Measurements from ENCODE around the gene COL27A1.
"Not testable (repeated sequence)": the region's sequence is repeated elsewhere in the genome, so short reads cannot be mapped to it uniquely, and the experiment has no call there.

The COL27A1 gene

DNA sequence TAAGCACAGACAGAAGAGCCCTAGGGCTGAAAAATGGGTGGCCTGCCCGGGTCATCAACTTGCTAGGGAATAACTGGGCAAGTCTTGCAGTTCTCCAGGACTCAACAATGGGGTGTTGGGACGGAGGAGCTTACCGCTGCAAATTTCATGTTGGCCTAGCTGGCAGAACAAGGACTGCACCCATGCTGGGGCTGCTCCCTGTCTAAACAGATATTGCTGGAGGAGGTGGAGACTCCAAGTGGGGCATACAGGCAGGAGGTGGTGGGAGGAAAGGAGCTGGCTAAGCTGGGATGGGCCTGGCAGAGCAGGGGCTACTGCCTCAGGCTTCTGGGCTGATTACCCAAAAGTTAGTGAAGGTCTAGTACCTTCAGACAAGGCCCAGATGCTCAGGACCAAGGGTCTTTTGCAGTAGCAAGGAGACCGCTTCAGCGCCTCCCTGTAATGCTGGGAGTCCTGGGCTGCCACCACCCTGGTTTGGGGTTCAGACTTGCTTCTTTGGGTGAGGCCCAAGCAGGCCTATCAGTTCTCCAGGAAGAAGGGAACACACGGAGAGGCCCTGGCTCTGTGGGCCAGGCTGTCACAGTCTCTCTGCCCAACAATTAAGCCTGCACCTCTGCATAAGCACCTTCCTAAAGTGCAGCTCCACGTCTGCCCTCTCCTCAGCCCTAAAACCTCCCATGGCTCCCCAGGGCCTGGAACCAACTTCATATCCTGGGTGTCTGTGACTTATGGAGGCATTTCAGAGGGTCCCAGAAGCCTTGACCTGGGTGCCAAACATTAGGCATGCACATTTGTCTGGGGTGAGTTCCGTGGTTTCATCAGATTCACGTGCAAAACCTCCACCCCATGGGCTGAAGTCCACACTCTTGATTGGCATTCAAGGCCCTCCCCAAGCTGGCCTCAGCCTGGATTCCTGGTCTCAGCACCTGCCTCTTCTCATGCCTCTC lies 32.0 kb upstream of the COL27A1 start:
- DNase-seq, result no peak

DNA sequence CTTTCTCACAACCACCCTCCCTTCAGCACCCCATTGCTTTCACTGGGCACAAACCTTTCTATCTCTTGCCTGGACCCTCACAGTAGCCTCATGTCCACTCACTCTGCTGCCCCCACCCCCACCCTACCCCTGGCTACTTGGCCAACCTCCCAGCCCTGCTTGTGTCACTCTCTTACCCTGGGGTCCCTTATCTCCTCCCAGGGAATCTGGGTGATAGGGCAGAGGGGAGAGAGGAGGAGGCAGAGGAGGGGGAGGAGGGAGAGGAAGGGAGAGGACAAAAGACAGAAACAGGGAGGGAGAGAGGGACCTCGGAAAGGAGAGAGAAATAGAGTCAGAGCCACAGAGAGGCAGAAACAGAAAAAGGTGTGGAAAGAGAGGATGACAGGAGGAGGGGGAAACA lies 31.2 kb upstream of the COL27A1 start:
- DNase-seq, result no peak

DNA sequence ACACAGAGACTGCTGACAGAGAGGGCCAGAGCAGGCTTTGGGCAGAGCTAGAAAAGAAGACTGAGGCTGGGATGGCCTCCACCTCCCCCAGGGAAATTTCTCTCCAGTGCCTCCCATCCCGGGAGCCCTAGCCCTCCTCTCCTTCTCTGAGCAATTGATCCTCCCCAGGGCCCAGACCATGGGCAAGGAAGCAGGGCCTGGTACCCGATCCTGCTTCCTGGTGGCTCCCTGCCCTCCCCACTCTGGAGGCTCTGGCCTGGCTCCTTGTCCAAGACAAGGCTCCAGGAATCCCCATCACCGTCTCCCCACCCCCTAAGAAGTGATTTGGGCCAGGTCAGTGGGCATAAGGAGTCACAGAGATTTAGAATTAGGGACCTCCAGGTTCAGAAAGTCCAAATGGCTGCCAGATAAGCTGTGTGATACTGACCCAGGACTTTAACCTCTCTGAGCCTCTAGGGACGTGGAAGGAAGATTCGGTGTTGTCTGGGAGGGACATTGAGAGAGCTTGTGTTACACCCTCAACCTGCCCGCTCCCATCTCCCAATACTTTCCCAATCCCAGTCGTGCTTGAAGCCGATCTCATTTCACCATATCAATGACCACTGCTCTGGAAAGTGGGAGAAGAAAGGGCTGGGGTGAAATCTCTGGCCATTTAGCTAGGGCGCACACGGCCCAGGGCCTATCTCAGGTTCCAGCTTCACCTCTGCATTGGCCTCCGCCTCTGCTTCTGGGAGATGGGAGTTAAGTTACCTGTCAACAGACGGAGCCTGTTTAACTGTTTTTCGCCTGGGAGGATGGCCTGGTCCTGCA lies 30.5 kb upstream of the COL27A1 start:
- DNase-seq, result no peak

DNA sequence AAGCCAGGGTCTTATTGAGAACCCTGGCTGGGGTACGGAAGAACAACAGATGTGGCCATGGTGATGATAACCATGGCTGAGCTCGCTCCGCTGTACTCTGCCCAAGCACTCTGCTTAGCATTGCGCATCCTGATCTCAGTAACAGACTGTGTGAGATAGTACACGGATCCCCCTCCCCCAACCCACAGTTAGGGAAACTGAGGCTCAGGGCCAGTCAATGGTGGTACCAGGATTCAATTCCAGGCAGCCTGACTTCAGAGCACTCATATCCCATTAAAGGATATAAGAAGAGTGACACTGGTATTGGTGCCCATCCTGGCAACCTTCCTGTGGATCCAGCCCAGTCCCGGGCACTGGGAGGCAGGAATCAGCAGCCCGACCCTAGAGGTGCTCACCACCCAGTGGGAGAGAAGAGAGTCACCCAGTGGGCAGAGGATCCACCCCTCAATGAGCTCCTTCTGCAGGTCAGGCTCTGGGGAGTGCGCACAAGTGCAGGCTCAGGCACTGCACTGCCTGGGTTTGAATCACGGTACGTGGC lies 29.8 kb upstream of the COL27A1 start:
- no peak for DNase-seq

DNA sequence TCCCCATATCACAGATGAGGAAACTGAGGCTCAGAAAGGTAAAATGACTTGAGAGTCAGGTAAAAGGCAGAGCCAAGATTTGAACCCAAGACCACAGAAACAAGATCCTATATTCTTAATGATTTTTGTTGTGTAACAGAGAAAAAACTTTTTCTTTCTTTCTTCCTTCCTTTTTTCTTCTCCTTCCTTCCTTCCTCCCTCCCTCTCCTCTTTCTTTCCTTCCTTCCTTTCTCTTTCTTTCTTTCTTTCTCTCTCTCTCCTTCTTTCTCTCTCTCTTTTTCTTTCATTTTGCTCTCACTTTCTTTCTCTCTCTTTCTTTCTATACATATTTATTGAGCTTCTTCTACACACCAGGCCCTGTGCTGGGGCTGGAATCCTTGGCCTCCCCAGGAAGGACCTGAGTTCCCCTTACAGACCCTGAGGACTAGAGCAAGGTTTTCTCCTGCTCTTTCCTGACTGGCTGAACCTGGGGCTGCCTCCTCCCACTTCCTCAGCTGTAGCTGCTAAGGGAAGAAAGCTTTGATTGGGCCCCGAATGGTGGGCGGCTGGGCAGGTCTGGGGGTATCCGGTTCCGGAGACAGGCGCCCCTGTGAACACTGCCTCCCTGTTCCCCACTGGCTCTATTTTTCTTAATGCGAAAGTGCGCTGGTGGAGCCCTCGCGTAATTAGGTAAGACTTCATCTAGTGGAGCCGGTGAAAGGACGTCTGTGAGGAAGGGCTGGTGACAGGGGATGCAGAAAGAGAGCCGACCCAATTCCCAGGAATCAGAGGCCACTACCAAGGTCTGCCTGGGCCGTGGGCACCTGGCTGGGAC lies 28.9 kb upstream of the COL27A1 start:
- DNase-seq, result no peak

DNA sequence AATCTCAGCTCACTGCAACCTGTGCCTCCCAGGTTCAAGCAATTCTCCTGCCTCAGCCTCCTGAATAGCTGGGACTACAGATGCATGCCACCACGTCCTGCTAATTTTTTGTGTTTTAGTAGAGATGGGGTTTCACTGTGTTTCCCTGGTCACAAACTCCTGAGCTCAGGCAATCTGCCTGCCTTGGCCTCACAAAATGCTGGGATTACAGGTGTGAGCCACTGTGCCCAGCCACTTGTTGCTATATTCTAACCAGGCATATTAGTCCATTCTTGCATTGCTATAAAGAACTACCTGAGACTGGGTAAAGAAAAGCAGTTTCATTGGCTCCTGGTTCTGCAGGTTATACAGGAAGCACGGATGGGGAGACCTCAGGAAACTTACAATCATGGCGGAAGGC lies 26.6 kb upstream of the COL27A1 start:
- not testable (repeated sequence) for DNase-seq

DNA sequence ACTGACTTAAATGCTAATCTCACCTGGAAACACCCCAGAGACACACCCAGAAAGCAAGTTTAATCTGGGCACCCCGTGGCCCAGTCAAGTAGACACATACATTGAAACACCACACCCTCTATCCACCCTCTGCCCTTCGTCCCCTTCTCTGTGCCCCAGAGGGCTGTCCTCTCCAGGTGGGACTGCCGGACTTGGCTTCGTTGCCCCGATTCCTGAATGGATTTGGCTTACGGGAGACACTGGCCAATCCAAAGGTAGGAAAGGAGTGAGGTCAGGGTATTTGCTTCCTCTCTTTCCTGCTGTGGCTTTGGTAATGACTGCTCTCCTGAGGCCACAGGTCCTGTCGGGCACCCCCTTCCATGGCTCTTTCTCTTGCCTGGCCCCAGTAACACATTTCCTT lies 25.2 kb upstream of the COL27A1 start:
- no peak for DNase-seq

DNA sequence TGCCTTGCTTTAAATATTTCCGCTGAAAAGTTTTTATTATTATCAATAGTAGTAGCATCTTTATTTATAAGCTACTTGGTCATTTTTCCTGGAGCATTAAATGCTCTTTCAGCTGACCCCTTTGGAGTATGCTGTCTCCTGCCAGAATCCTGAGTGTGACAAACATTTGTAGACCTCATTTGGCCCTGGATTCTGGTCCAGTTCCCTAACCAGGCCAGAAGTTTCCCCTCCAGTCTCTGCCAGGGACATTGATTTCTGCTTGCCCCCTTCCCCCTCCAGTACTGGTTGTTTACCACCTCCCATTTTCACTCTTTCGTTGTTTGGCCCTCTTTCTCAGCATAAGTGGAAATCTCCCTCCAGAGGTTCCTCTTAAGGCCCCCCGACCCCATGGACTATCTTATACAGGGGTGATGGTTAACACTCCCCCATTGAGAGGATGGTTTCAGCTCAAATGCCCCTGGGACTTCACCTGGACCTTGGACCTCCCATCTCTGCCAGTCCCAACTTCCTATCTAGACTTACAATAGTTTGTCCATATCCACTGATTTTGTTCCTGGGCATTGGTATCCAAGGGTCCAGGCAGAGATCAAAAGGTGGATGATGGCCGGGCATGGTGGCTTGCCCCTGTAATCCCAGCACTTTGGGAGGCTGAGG lies 24.6 kb upstream of the COL27A1 start:
- DNase-seq, result no peak

DNA sequence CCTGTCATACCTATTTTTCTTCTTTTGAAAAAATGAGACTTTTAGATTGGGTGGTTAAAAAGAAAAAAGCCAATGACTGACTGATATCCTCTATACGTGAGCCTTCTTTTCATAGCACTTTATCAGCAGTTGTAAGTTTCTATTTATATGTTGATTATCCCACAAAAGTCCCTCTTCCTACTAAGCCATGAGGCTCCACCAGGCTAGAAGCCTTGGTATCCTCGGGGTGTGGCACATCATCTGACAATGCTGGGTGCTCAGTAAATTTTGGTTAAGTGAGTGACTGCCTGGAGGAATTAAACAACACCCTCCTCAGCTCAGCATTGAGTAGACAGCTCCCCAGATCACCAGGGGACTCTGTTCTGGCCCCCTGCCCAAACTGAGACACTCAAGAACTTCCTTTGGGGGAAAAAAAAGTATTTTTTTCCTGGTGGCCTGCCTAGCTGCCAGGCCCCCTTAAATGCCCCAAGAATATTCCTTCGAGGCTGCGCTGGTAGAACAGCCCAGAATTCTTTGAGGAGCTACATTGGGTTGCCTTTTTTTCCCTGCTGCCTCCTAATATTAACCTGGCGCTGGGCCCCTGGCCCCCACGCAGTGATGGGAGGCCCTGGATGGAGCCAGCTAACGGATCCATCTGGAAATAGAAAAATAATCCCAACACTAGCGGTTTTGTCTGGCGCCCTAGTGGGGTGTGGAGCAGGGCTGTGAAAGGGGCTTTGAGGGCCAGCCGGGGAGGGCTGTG lies 23.4 kb upstream of the COL27A1 start:
- DNase-seq, result no peak

DNA sequence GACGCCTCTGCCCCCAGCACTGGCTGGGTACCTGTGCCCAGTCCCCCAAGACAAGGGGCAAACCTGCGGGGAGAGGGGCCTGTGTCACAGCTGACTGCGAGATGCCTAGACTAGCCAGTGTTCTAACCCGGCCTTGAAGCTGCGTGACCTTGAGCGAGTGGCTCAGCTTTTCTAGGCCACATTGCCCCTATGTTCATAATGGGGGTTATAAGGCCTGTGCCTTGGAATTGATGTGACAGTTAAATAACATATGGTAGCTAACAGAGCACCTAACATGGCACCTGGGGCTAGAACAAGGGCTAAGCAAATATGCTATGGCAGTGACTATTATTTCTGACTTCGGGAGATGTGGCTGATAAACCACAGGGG lies 22.8 kb upstream of the COL27A1 start:
- DNase-seq, result no peak

DNA sequence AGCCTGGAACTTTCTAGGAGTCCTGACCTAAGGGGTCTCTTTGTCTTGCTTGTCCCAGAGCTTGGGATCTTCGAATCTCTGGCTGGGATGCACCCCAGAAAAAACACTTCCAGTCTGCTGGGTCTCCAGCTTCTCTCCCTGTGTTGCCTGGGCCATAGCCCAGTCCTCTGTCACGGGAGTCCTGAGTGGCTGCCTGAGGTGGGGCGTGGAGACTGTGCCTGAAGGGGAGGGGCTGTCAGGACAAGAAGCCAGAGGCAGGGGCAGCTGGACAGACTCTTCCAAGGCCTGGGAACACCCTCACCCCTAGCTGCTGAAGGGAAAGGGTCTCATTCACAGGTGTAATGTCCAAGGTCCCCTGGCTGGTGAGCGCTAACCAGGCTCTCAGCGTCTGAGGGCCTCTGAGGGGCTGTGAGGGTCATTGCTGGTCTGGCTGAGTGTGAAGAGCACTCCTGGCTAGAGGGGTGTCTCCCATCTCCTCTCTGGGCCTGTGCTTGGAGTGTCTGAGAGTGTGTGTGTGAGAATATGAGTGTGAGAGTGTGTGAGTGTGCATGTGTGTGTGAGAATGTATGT lies 20.4 kb upstream of the COL27A1 start:
- no peak for DNase-seq

DNA sequence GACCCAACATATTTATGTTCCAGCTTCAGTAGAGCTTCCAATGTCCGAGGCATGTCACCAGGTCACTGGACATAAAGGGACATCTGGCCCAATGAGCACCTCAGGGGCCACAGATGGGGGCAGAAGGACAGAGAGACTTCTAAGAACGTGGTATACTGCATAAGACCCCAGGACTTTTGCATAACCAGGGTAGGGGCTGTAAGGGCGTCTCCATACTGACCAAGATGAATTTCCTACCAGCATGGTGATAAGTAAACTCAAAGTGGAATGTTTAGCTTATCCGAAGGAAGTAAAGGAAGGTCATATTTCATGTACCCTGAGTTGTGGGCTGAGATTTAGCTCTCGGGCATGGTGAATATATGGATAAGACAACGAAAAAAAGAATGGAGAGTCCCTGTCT lies 17.5 kb upstream of the COL27A1 start:
- DNase-seq, result no peak

DNA sequence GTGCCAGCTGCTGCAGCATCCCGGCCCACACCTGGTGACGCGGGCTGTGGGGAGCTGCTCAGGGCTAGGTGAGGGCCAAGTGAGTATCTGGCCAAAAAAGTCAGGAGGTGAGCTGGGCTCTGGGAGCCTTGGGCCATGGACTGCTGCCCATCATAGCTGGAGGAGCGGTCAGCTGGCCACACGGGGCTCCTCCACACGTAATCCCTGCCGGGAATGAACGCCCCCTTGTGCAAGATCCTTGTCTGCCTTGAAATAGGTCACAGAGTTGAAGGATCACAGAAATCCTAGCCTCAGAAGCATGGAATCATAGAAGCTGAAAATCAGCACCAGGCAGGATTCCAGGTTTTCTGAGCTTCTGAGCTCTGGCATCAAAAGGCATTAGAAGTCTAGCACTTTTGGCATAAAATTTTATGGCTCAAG lies 16.8 kb upstream of the COL27A1 start:
- DNase-seq, result no peak

DNA sequence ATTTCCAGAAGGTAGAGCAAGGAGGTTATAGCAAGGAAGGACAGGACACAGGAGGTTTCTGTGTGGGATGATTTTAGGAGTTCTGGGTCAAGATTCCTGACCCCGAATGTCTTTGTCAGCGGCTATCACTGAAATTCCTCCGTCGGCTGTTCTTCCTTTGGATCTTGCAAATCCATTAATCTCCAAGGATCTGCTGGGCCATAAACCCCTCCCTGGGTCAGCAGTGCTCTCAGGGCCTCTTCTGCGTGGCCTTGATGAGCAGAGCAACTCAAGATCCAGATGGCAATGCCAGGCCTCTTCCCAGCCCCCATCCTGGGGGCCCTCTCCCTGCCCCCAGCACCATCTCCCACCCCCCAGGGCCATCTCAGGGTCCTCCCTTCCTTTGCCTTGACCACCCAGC lies 16.3 kb upstream of the COL27A1 start:
- DNase-seq, result no peak

DNA sequence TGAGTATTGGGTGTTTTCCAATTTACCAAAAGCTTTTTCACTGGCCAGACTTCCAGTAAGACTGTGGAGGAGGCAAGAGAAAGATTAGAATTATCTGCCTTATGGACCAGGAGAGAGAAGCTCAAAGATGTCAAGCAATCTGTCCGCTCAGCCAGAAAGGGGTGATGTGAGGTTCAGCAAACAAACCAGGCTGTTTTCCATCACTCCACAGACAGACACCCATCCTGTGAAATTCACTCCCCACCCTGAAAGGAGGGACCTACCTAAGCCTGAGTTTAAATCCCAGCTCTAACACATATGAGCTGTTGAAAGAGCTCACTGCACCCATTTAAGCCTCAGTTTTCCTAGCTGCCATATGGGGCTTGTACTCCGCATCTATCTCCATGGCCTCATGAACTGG lies 14.9 kb upstream of the COL27A1 start:
- no peak for DNase-seq

DNA sequence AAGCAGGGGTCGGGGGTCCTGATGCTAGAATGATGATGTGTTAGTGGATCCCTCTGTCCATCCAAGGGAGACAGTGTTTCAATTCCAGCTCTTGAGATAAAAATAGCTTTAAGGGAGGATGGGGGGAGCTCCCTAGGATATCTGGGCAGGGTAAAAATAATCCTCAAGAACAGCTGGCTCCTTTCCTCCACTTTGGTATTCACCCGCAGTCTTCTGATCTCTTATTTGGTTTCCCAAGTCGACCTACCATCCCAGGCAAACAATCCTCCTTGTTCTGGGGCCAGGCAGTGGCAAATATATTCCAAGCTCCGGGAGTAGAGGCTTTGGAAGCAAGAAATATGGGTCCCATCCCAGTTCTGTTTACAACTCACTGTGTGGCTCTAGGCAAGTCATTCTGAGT lies 14.5 kb upstream of the COL27A1 start:
- DNase-seq, result no peak

DNA sequence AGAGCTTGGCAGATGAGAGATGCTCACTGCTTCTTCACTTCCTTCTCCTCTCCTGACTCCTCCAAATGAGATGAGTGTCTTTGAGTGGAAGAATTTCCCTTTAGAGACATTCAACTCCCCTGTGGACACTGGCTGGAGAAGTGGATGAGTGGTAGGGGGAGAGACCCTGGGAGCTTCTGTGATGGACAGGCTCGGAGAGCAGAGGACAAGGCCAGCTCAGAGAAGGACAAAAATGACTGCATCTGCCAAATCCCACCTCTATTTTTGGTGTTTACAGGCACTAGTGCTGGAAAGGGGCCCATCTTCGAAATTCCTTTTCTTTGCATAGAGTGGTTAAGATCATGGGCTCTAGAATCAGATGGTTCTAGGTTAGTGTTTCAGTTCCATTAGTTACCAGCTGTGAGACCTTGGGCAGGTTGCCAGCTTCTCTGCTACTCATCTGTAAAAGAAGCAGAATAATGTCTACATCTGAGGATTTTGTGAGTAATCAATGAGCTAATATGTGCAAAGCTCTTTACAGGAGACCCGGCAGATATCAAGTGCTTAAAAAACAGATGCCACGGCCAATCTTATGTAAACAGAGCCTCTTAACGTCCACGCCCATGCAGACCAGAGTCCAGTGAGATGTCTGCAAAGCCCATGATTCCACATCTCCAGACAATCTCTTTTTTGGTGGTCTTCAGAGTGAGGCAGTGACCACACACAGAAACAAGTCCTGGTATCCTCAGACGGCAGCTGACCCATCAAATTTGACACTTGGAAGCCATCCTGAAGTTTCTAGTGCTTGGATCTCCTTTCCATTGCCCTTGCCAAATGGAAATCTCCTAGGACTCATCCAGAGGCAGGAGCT lies 13.6 kb upstream of the COL27A1 start:
- no peak for DNase-seq

DNA sequence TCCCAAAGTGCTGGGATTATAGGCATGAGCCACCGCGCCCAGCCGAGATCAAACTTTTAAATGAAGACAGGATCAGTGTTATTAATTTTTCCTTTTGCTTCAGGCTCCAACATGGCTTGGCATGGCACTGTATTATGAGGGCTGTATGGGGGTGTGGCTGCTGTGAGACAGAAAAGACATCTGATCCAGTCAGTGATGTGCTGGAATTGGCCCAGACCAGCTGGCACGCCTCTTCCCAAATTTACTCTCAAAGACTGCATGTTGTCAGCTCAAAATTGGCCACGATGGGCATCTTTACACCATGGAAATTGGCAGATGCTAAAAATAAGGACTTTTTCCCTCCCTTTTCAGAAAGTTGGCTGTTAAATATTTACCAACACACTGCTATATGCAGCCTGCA lies 12.1 kb upstream of the COL27A1 start:
- no peak for DNase-seq

DNA sequence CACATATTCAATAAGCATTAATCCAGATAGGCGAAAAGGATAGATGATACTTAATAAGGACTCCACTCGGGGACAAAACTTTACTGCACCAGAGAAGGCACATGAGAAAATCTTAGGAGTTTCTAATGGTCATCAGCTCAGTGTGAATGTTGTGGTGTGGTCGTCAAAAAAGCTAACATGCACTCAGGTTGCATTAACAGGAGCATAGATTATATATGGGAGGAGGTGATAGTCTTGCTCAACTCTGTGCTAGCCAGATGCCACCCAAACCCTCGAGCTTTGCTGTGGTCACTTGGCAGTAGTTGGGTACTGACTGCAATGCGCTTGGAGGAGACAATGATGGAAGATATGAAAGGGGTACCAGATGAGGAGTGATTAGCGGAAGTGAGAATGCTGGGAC lies 8.6 kb upstream of the COL27A1 start:
- DNase-seq, result no peak

DNA sequence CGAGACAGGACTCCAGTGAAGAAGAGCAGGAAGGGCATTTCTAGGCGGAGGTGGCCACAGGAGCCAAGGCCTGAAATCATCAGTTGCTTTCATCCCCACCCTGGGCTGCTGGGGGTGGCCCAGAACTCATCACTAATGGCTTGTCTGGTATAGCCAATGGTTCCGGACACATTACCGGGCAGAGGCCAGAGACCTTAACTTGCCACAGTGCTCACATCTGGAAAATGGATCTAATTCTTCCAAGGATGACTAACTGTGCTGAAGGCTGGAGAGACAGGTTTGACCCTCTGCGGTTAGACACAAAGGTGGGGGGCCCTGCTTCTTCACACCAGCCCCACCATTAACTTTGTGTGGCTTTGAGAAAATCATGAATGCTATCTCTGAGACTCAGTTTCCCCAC lies 6.2 kb upstream of the COL27A1 start:
- no peak for DNase-seq
